ENCODE measurements around the gene C14orf180. TPM values are rescaled to one million over a fixed set of nuclear protein-coding genes. Genes with fewer than 3 reads are reported as not detected.

The C14orf180 gene
- total and polyA plus RNA-seq, 10 of the 15 experiments (the other 5 are each of a cell fraction or from before 2014, with no cell fraction given), result not detected

DNA sequence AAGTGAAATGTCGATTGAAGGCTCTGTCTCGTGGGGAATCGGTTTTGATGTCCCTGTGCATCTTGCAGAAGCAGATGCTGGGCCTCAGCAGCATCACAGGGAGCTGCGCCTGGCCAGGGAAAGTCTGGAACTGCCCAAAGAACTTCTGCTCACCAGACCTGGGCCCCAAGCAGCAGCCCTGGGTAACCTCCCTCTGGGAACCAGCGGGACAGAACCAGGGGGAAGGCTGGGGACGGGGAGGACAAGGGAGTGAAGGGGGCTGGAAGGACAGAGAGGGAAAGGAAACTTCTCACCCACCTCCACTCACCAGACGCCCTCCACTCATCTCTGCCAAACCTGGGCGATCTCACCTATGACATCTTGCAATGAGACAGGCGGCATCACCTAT, 26.8 kb upstream of the C14orf180 start:
- H3K79me2 ChIP-seq (ENCODE audit: control insufficient read depth, insufficient read depth, low read length), result no peaks in the 10 kb centered on the region
- intact Hi-C loops (cut with micrococcal nuclease; ENCODE audit: unreplicated experiment), result no loop called here
- SMC1A ChIA-PET (ENCODE audit: uncharacterized antibody, unreplicated experiment), result no interaction called here
- no peak overlapping the region for H3K27ac ChIP-seq (ENCODE audit: control insufficient read depth, insufficient read depth)
- H4K20me1 ChIP-seq (ENCODE audit: control insufficient read depth, insufficient read depth), result no peaks in the 10 kb centered on the region
- POLR2A ChIA-PET, result no interaction called here
- in situ Hi-C loops (cut with MboI), result no loop called here
- DNase-seq (ENCODE audit: low read depth, low spot score) (no peak), ATAC-seq (no peak), FAIRE-seq (no peak)
- H2AFZ ChIP-seq (ENCODE audit: control insufficient read depth, low read depth, low read length), result no peak overlapping the region
- RAD21 ChIA-PET (ENCODE audit: unreplicated experiment), result no interaction called here
- H3K36me3 ChIP-seq (ENCODE audit: control insufficient read depth in 2 of 2, insufficient read depth in 2 of 2, low read length in 1 of 2), result no peaks in the 10 kb centered on the region
- H3K4me3 ChIP-seq, result no peak overlapping the region
- no peaks in the 10 kb centered on the region for H3K4me1 ChIP-seq (ENCODE audit: control insufficient read depth, insufficient read depth, low read length)
- 17% methylated on average over 8 of the region's 9 CpGs for WGBS (ENCODE audit: insufficient coverage, insufficient replicate concordance, low lambda C conversion rate, missing lambda C conversion rate)
- H3K9ac ChIP-seq (ENCODE audit: control insufficient read depth, insufficient read depth, low read length), result no peak overlapping the region
- H3K9me3 ChIP-seq (replicated peaks; ENCODE audit: control insufficient read depth, insufficient read depth, low read length), result no peaks in the 10 kb centered on the region
- CTCF ChIA-PET, result no interaction called here
- no TSS peak for BruUV-seq (replicated peaks)
- TF ChIP-seq, protein P1, sequence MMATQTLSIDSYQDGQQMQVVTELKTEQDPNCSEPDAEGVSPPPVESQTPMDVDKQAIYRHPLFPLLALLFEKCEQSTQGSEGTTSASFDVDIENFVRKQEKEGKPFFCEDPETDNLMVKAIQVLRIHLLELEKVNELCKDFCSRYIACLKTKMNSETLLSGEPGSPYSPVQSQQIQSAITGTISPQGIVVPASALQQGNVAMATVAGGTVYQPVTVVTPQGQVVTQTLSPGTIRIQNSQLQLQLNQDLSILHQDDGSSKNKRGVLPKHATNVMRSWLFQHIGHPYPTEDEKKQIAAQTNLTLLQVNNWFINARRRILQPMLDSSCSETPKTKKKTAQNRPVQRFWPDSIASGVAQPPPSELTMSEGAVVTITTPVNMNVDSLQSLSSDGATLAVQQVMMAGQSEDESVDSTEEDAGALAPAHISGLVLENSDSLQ (IDR thresholded peaks at IDR 0.05), result no peak
- no peak overlapping the region for H3K4me2 ChIP-seq (ENCODE audit: control insufficient read depth, insufficient read depth)
- H3K27me3 ChIP-seq (replicated peaks in 1 of 2; ENCODE audit: control insufficient read depth in 2 of 2, insufficient read depth in 2 of 2, low read length in 1 of 2), result peaks cover 0 to 4% of the 10 kb centered on the region in 2 experiments; a peak in 2 of 4 replicates

DNA sequence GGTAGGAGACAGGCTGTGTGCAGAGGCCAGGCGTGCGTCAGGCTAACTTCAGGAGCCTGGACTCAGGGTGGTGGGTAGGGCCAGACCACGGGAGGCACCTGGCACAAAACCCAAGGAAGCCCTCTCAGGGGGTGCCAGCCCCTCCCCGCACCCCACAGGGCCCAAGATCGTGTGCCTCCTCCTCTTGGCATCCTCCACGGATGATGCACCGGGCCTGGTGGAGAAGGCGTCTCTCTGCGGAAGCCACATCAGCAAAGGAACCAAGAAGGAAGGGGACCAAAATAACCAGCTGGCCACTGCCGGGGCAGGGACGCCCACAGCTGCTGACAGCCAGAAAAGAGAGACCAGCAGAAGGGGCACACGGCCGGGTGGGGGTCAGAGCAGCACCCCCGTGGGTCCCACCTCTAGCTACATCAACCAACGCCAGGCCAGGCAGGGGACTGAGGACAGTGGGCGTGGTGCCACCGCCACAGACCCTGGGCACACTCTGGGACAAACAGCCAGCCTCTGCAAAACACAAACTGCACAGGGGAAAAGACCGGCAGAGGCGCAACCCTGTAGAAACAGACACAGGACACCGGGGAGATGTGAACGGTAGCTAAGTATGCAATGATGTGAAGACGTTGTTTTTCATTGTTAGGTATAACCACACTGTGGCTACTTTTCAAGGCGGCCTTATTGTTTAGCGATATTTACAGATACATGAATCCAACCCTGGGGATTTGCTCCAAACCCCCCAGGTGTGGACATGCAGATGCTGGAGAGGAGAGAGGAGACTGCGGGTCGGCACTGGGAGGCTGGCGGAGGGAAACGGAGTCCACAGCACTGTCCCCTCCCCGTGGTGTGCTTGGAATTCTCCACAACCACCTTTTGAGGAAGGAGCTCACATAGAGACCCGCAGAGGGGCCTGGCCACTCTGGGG, 26.1 kb upstream of the C14orf180 start:
- peaks cover 0 to 4% of the 10 kb centered on the region in 2 experiments; a peak in 2 of 4 replicates for H3K27me3 ChIP-seq (replicated peaks in 1 of 2; ENCODE audit: control insufficient read depth in 2 of 2, insufficient read depth in 2 of 2, low read length in 1 of 2)
- H3K9ac ChIP-seq (ENCODE audit: control insufficient read depth, insufficient read depth, low read length), result no peak overlapping the region
- intact Hi-C loops (cut with micrococcal nuclease; ENCODE audit: unreplicated experiment), result no loop called here
- SMC1A ChIA-PET (ENCODE audit: uncharacterized antibody, unreplicated experiment), result no interaction called here
- no peaks in the 10 kb centered on the region for H3K36me3 ChIP-seq (ENCODE audit: control insufficient read depth in 2 of 2, insufficient read depth in 2 of 2, low read length in 1 of 2)
- no peak overlapping the region for H3K4me3 ChIP-seq
- FAIRE-seq, result no peak
- no peaks in the 10 kb centered on the region for H3K9me3 ChIP-seq (replicated peaks; ENCODE audit: control insufficient read depth, insufficient read depth, low read length)
- CTCF ChIA-PET, result no interaction called here
- in situ Hi-C loops (cut with MboI), result no loop called here
- no peak for TF ChIP-seq TCF3 (IDR thresholded peaks at IDR 0.05; ENCODE audit: borderline replicate concordance, insufficient read depth, low read depth, low read length)
- no peak for TF ChIP-seq CBX5 (IDR thresholded peaks at IDR 0.05; ENCODE audit: low read depth)
- no peaks in the 10 kb centered on the region for H3K79me2 ChIP-seq (ENCODE audit: control insufficient read depth, insufficient read depth, low read length)
- no peaks in the 10 kb centered on the region for H4K20me1 ChIP-seq (ENCODE audit: control insufficient read depth, insufficient read depth)
- no peaks in the 10 kb centered on the region for H3K4me1 ChIP-seq (ENCODE audit: control insufficient read depth, insufficient read depth, low read length)
- RAD21 ChIA-PET (ENCODE audit: unreplicated experiment), result no interaction called here
- no peak for DNase-seq (ENCODE audit: low read depth, low spot score)
- POLR2A ChIA-PET, result no interaction called here
- H2AFZ ChIP-seq (ENCODE audit: control insufficient read depth, low read depth, low read length), result no peak overlapping the region
- H3K4me2 ChIP-seq (ENCODE audit: control insufficient read depth, insufficient read depth), result no peak overlapping the region
- 28% methylated on average over 30 of the region's 30 CpGs for WGBS (ENCODE audit: insufficient coverage, insufficient replicate concordance, low lambda C conversion rate, missing lambda C conversion rate)
- no peak for ATAC-seq
- no peak overlapping the region for H3K27ac ChIP-seq (ENCODE audit: control insufficient read depth, insufficient read depth)
- no TSS peak for BruUV-seq (replicated peaks)

Data from GM12878 (cell line).